A549 (cell line): ENCODE data around the gene NRXN3. TPM values are rescaled to one million over a fixed set of nuclear protein-coding genes. Genes with fewer than 3 reads are reported as not detected.

Experiments
- ATAC-seq, 2 experiments: fragments of 200-7000 bp in 1 of 2; fragments of >200 bp in 1 of 2; cut with Nextera tagmentation in 1 of 2; cut with Tn5 transposase in 1 of 2; 3 replicates each; pipeline versions ENCODE4 v1.8.0 to v1.9.1; 2018 to 2020; ENCODE audit warnings: mild to moderate bottlenecking in 1 of 2, moderate library complexity in 1 of 2
- CTCF ChIA-PET: fragments of 300-600 bp; sonication (Branson Sonifier 250); formaldehyde crosslinking; extraction: SDS; loops from one replicate; lab custom pipeline; 2021; ENCODE audit warnings: antibody characterized with exemption, inconsistent platforms; lab: Yijun Ruan, JAX
- POLR2A ChIA-PET: fragments of 350-600 bp; formaldehyde crosslinking; extraction: SDS; loops from one replicate; lab custom pipeline; 2021; ENCODE audit warnings: antibody characterized with exemption, inconsistent platforms; lab: Yijun Ruan, JAX
- DNase-seq, 2 experiments: peaks; one replicate each; pipeline versions ENCODE4 v3.0.0 to v3.0.0-alpha.2; 2011 to 2016; ENCODE audit warnings: low read depth in 1 of 2, low spot score in 1 of 2
- FAIRE-seq: peaks from 2 replicates; lab custom pipeline; 2011; peaks lifted over from hg19 to GRCh38; lab: Jason Lieb, UNC
- H3K27ac ChIP-seq, 2 experiments: fragments of >200 bp; sonication (Bioruptor Twin); formaldehyde crosslinking; 3 replicates each; pipeline ENCODE4 v1.5.1; 2016 to 2017
- H3K4me1 ChIP-seq: fragments of >200 bp; sonication (Bioruptor Twin); formaldehyde crosslinking; 3 replicates; pipeline ENCODE4 v1.6.1; 2016
- H3K4me2 ChIP-seq: fragments of >200 bp; sonication (Bioruptor Twin); formaldehyde crosslinking; 3 replicates; pipeline ENCODE4 v1.6.1; 2016
- H3K4me3 ChIP-seq: fragments of >200 bp; sonication (Bioruptor Twin); formaldehyde crosslinking; 3 replicates; pipeline ENCODE4 v1.5.1; 2016
- H3K9me3 ChIP-seq: fragments of >200 bp; sonication (Bioruptor Twin); formaldehyde crosslinking; 3 replicates; pipeline ENCODE4 v1.6.1; 2016
- ATOH8 ChIP-seq: fragments of 250-450 bp; sonication (Bioruptor Pico); IDR thresholded peaks from 2 replicates; pipeline ENCODE4 v1.5.0; 2020; ENCODE audit warnings: low read depth, mild to moderate bottlenecking, moderate library complexity
- CEBPB ChIP-seq, 2 experiments: fragments of >200 bp in 1 of 2; sonication (Bioruptor Twin) in 1 of 2; formaldehyde crosslinking in 1 of 2; IDR thresholded peaks; 2 replicates each; pipeline ENCODE4 v1.6.1; 2012 to 2016
- CTCF ChIP-seq: fragments of >200 bp; sonication (Bioruptor Twin); formaldehyde crosslinking; IDR thresholded peaks from 3 replicates; pipeline ENCODE4 v1.5.1; 2016
- EHMT2 ChIP-seq: fragments of 200-600 bp; sonication (generic); IDR thresholded peaks from 2 replicates; pipeline ENCODE4 v1.6.1; 2016; ENCODE audit warnings: antibody characterized with exemption, low read depth, mild to moderate bottlenecking, moderate library complexity
- ESRRA ChIP-seq: fragments of 150-350 bp; IDR thresholded peaks from 2 replicates; pipeline ENCODE4 v1.6.1; 2014; ENCODE audit warnings: mild to moderate bottlenecking, low read length, borderline replicate concordance
- FOSB ChIP-seq: fragments of 250-450 bp; sonication (Bioruptor Pico); IDR thresholded peaks from 2 replicates; pipeline ENCODE4 v1.5.0; 2020; ENCODE audit warnings: mild to moderate bottlenecking, moderate library complexity
- FOSL2 ChIP-seq, 2 experiments: fragments of 450-650 bp in 1 of 2; fragments of >200 bp in 1 of 2; sonication (Bioruptor Twin) in 1 of 2; formaldehyde crosslinking; IDR thresholded peaks; 2 replicates each; pipeline versions ENCODE4 v1.5.0 to v1.6.1; 2016 to 2020; ENCODE audit warnings: mild to moderate bottlenecking in 1 of 2, moderate library complexity in 1 of 2
- GATA3 ChIP-seq: IDR thresholded peaks from 2 replicates; pipeline ENCODE4 v1.6.1; 2012; ENCODE audit warnings: borderline replicate concordance
- HDAC2 ChIP-seq: fragments of 200-600 bp; sonication (generic); IDR thresholded peaks from 2 replicates; pipeline ENCODE4 v1.6.1; 2016
- HES2 ChIP-seq: fragments of >200 bp; sonication (Bioruptor Twin); formaldehyde crosslinking; IDR thresholded peaks from 2 replicates; pipeline ENCODE4 v1.6.1; 2016
- JUN ChIP-seq, 2 experiments: fragments of >200 bp; sonication (Bioruptor Twin); formaldehyde crosslinking; IDR thresholded peaks; 2 replicates in 1 of 2; 3 replicates in 1 of 2; pipeline ENCODE4 v1.6.1; 2016 to 2017
- KDM5A ChIP-seq: fragments of 200-600 bp; sonication (generic); IDR thresholded peaks from 2 replicates; pipeline ENCODE4 v1.6.1; 2016; ENCODE audit warnings: antibody characterized with exemption, mild to moderate bottlenecking
- MAFK ChIP-seq: fragments of 450-650 bp; IDR thresholded peaks from 2 replicates; pipeline ENCODE4 v1.6.1; 2014; ENCODE audit not compliant: partially characterized antibody
- POLR2A ChIP-seq: IDR thresholded peaks from 2 replicates; pipeline ENCODE4 v1.6.1; 2012; ENCODE audit warnings: mild to moderate bottlenecking, low read length
- REST ChIP-seq: fragments of 200-600 bp; sonication (generic); IDR thresholded peaks from 2 replicates; pipeline ENCODE4 v1.6.1; 2016; ENCODE audit warnings: antibody characterized with exemption, mild to moderate bottlenecking, moderate library complexity
- RFX5 ChIP-seq: fragments of 450-650 bp; IDR thresholded peaks from 2 replicates; pipeline ENCODE4 v1.7.1; 2014; ENCODE audit warnings: antibody characterized with exemption, mild to moderate bottlenecking, moderate library complexity
- ZSCAN20 ChIP-seq: fragments of 250-450 bp; sonication (Bioruptor Pico); IDR thresholded peaks from 2 replicates; pipeline ENCODE4 v1.8.0; 2022; ENCODE audit warnings: mild to moderate bottlenecking, moderate library complexity
- WGBS: methylation state at CpG from one replicate; pipeline ENCODE4 v1.1.6; 2017; ENCODE audit errors: missing lambda C conversion rate; 5-methylcytosine and 5-hydroxymethylcytosine counted together
- polyA plus RNA-seq, 4 experiments: library from polyadenylated mRNA; depleted of rRNA in 3 of 4; stranded (reverse); fragments of >200 nt; fragmentation: RNase III in 1 of 4; extraction: RNeasy Plus Mini Kit Qiagen cat#74134 plus additional on column Dnase treatment in 1 of 4; gene quantifications; 2 replicates in 3 of 4; 3 replicates in 1 of 4; pipeline ENCODE4 v1.2.3, GENCODE V29; 2011 to 2017
- TF ChIP-seq, protein P1 (sequence below): fragments of 250-450 bp; sonication (Bioruptor Pico); IDR thresholded peaks from 2 replicates; pipeline ENCODE4 v1.5.0; 2021; ENCODE audit warnings: mild to moderate bottlenecking, moderate library complexity, borderline replicate concordance
- TF ChIP-seq, protein P2 (sequence below): fragments of 450-650 bp; IDR thresholded peaks from 2 replicates; pipeline ENCODE4 v1.6.1; 2014; ENCODE audit warnings: antibody characterized with exemption

Gene NRXN3
- polyA plus RNA-seq, 2 of the 4 experiments (the other 2 are of a cell fraction), result 0.62 to 2.3 TPM

GRCh38 chr14:79680087-79680486, 1509.9 kb downstream of the NRXN3 start:
- ChIA-PET CTCF (no interaction called here), POLR2A (no interaction called here)
- no peak for TF ChIP-seq CTCF
- no peak for TF ChIP-seq POLR2A
- TF ChIP-seq JUN (IDR thresholded peaks at IDR 0.05), result no peak
- no peak for TF ChIP-seq ESRRA
- TF ChIP-seq FOSL2 (IDR thresholded peaks at IDR 0.05), result no peak
- TF ChIP-seq FOSL2 (CRISPR knock-in tag; IDR thresholded peaks at IDR 0.05), result no peak
- TF ChIP-seq HES2, result no peak
- TF ChIP-seq KDM5A, result no peak
- TF ChIP-seq, protein P1, sequence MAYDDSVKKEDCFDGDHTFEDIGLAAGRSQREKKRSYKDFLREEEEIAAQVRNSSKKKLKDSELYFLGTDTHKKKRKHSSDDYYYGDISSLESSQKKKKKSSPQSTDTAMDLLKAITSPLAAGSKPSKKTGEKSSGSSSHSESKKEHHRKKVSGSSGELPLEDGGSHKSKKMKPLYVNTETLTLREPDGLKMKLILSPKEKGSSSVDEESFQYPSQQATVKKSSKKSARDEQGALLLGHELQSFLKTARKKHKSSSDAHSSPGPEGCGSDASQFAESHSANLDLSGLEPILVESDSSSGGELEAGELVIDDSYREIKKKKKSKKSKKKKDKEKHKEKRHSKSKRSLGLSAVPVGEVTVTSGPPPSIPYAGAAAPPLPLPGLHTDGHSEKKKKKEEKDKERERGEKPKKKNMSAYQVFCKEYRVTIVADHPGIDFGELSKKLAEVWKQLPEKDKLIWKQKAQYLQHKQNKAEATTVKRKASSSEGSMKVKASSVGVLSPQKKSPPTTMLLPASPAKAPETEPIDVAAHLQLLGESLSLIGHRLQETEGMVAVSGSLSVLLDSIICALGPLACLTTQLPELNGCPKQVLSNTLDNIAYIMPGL (CRISPR knock-in tag), result no peak
- TF ChIP-seq, protein P2, sequence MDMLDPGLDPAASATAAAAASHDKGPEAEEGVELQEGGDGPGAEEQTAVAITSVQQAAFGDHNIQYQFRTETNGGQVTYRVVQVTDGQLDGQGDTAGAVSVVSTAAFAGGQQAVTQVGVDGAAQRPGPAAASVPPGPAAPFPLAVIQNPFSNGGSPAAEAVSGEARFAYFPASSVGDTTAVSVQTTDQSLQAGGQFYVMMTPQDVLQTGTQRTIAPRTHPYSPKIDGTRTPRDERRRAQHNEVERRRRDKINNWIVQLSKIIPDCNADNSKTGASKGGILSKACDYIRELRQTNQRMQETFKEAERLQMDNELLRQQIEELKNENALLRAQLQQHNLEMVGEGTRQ, result no peak
- TF ChIP-seq HDAC2, result no peak
- Histone ChIP-seq H3K9me3 (no peaks in the 10 kb centered on the region), H3K4me2 (no peak overlapping the region), H3K4me3 (no peak overlapping the region), H3K4me1 (no peaks in the 10 kb centered on the region), H3K27ac (no peak overlapping the region)
- ATAC-seq (no peak), DNase-seq (no peak), FAIRE-seq (no peak)
- whole genome bisulfite sequencing, result 35% methylated on average over 5 of the region's 5 CpGs

DNA sequence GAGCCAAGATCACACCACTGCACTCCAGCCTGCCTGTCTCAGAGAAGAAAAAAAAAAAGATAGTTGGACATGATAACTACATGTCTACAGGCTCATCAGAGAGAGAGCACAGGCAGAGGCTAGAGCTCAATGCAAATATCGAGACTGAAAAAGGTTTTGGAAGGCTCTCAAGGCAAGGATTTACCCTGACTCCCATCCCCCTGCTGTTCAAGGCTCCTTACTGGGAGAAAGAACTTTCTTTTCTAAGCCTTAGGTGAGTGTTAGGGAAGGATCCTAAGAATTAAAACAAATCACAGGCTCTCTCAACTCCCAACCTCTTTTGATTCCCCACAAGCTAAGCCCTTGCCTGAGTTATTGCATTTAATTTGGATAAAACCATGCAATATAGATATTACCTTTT, 1516.0 kb downstream of the NRXN3 start:
- TF ChIP-seq EHMT2, result no peak
- TF ChIP-seq CEBPB (IDR thresholded peaks at IDR 0.05), result no peak
- TF ChIP-seq REST, result no peak
- TF ChIP-seq RFX5, result no peak
- no peak for TF ChIP-seq MAFK
- no peak for TF ChIP-seq FOSB
- no peak for TF ChIP-seq ZSCAN20 (CRISPR knock-in tag)
- TF ChIP-seq ATOH8 (CRISPR knock-in tag), result no peak
- no peak for TF ChIP-seq GATA3
- WGBS, result 11% methylated on average over 1 of the region's 1 CpG
- Histone ChIP-seq H3K9me3 (no peaks in the 10 kb centered on the region), H3K4me3 (no peak overlapping the region), H3K27ac (no peak overlapping the region), H3K4me2 (no peak overlapping the region), H3K4me1 (no peaks in the 10 kb centered on the region)
- POLR2A ChIA-PET, result no interaction called here
- FAIRE-seq (no peak), DNase-seq (no peak), ATAC-seq (no peak)
- CTCF ChIA-PET, result interaction anchor here (1.7 kb wide), 1 partner anchor 13 kb away, joined by 4 read pairs; no protein-coding TSS in a partner anchor
